ENCODE data around the gene CTNNBIP1. TPM values are rescaled to one million over a fixed set of nuclear protein-coding genes. Genes with fewer than 3 reads are reported as not detected.

The CTNNBIP1 gene
- polyA plus RNA-seq, 1 donor (not counting 4 experiments of a cell fraction or from before 2014, with no cell fraction given): 92.3 TPM

DNA sequence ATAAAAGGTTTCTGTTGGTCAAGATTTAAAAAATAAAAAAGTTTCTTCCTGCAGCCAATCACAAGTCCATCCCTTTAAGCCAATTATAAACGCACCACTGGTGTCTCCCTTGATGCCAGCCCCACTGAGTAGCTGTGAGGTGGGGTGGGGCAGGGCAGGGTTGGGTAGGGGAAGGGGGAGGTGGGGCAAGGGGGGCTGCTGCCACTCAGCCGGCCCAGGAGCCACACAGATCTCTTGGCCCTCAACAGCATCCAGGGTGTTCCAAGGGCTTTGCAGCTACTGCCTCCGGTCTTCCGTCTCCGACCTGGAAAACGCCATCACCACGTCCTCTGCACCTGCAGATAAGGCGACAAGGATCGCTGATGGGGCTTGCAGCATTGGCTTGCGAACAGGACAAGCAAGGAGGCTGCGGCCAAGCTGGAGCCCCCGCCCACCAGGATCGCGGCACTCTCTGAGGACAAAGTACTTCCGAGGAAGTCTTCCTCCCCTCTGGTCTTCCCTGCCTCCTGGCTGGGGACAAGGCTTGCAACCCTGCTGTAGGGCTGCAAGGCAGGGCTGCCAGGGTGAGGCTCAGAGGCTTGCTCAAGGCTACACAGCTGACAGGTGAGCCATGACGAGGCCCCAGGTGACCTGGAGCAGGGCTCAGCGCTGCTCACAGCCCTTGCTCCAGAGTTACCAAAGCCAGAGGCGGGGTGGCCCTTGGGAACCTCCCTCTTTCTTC, 59.5 kb downstream of the CTNNBIP1 start:
- Histone ChIP-seq H3K27me3 (ENCODE audit: control insufficient read depth, extremely low read depth, insufficient read depth, low read length) (no peaks in the 10 kb centered on the region), H3K36me3 (ENCODE audit: control insufficient read depth in 2 of 2, extremely low read depth in 1 of 2, insufficient read depth in 2 of 2, low read length in 2 of 2) (peaks cover 16 to 19% of the 10 kb centered on the region in 2 experiments), H3K79me2 (ENCODE audit: control insufficient read depth, insufficient read depth, low read length) (no peaks in the 10 kb centered on the region), H3K9me1 (ENCODE audit: control insufficient read depth, extremely low read depth, insufficient read depth, low read length) (no peaks in the 10 kb centered on the region), H3K27ac (ENCODE audit: control insufficient read depth, insufficient read depth, low read length) (no peak overlapping the region), H4K20me1 (ENCODE audit: control insufficient read depth, extremely low read depth, insufficient read depth, low read length) (no peaks in the 10 kb centered on the region), H3K4me1 (ENCODE audit: control insufficient read depth, extremely low read depth, insufficient read depth, low read length) (peaks cover 16% of the 10 kb centered on the region), H3K9ac (ENCODE audit: control insufficient read depth, extremely low read depth, insufficient read depth, low read length) (no peak overlapping the region), H3K9me3 (ENCODE audit: control insufficient read depth, low read depth, low read length) (no peaks in the 10 kb centered on the region), H3K4me2 (ENCODE audit: control insufficient read depth, extremely low read depth, insufficient read depth, low read depth, low read length) (no peak overlapping the region), H2AFZ (ENCODE audit: control insufficient read depth, low read length) (no peak overlapping the region), H3K4me3 (ENCODE audit: control insufficient read depth in 2 of 3, extremely low read depth in 1 of 3, insufficient read depth in 2 of 3, low read depth in 1 of 3, low read length in 3 of 3) (no peak overlapping the region)
- DNase-seq (ENCODE audit: low read depth, low spot score) (no peak), FAIRE-seq (no peak)
- dilution Hi-C loops (cut with MboI; ENCODE audit: extremely low pct_ligation_motif_present, low sequenced_read_pairs): no loop called here
- TF ChIP-seq, protein P1, sequence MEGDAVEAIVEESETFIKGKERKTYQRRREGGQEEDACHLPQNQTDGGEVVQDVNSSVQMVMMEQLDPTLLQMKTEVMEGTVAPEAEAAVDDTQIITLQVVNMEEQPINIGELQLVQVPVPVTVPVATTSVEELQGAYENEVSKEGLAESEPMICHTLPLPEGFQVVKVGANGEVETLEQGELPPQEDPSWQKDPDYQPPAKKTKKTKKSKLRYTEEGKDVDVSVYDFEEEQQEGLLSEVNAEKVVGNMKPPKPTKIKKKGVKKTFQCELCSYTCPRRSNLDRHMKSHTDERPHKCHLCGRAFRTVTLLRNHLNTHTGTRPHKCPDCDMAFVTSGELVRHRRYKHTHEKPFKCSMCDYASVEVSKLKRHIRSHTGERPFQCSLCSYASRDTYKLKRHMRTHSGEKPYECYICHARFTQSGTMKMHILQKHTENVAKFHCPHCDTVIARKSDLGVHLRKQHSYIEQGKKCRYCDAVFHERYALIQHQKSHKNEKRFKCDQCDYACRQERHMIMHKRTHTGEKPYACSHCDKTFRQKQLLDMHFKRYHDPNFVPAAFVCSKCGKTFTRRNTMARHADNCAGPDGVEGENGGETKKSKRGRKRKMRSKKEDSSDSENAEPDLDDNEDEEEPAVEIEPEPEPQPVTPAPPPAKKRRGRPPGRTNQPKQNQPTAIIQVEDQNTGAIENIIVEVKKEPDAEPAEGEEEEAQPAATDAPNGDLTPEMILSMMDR (optimal IDR thresholded peaks at IDR 0.05 in 1 of 3, IDR thresholded peaks at IDR 0.05 in 1 of 3, conservative IDR thresholded peaks at IDR 0.05 in 1 of 3; ENCODE audit: extremely low read depth in 1 of 3, insufficient read depth in 2 of 3, low read length in 3 of 3): no peak
- TF ChIP-seq EZH2 (IDR thresholded peaks at IDR 0.05; ENCODE audit: low read length): no peak

DNA sequence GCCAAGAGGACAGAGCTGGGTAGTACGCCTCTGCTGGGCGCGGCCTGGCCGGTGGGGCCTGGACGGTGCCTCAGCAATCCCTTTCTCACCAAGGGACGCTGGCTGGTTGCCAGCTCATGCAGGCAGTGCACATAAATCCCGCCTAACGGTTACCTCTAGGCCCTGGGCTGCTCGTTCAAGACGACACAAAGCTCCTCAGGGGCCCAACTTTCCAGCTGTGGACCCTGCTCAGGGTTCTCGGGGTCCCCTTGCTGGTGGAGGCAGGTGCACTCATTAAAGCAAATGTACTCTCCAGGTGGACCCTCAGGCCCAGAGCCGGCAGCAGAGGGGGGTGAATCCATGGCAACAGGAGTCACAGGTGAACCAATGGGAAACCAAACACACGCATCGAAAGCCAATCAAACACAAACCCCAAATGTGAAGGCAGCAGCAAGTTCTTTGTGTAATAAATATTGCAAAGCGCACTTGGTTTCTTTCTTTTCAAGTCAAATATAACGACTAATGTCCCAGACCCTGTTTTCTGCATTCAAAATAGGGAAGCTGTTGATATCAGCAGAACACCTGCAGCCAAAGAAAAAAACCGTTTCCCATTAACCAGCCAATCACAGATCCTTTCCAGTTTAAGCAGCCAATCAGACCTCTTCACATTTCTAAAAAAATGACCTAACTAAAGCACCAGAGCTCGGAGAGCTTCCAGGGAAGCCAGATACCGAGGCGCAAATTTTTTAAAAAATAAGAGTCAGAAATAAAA, 60.2 kb downstream of the CTNNBIP1 start:
- H3K36me3 ChIP-seq (ENCODE audit: control insufficient read depth in 2 of 2, extremely low read depth in 1 of 2, insufficient read depth in 2 of 2, low read length in 2 of 2): peaks cover 13 to 17% of the 10 kb centered on the region in 2 experiments

More for the DNA sequence above, 60.2 kb downstream of the CTNNBIP1 start:
- no peak overlapping the region for H3K4me3 ChIP-seq (ENCODE audit: control insufficient read depth in 2 of 3, extremely low read depth in 1 of 3, insufficient read depth in 2 of 3, low read depth in 1 of 3, low read length in 3 of 3)
- dilution Hi-C loops (cut with MboI; ENCODE audit: extremely low pct_ligation_motif_present, low sequenced_read_pairs): no loop called here
- H2AFZ ChIP-seq (ENCODE audit: control insufficient read depth, low read length): no peak overlapping the region
- no peaks in the 10 kb centered on the region for H3K9me3 ChIP-seq (ENCODE audit: control insufficient read depth, low read depth, low read length)
- no peaks in the 10 kb centered on the region for H3K79me2 ChIP-seq (ENCODE audit: control insufficient read depth, insufficient read depth, low read length)
- H4K20me1 ChIP-seq (ENCODE audit: control insufficient read depth, extremely low read depth, insufficient read depth, low read length): no peaks in the 10 kb centered on the region
- DNase-seq (ENCODE audit: low read depth, low spot score) (no peak), FAIRE-seq (no peak)
- no peaks in the 10 kb centered on the region for H3K9me1 ChIP-seq (ENCODE audit: control insufficient read depth, extremely low read depth, insufficient read depth, low read length)
- no peak overlapping the region for H3K27ac ChIP-seq (ENCODE audit: control insufficient read depth, insufficient read depth, low read length)
- no peaks in the 10 kb centered on the region for H3K27me3 ChIP-seq (ENCODE audit: control insufficient read depth, extremely low read depth, insufficient read depth, low read length)
- peaks cover 18% of the 10 kb centered on the region for H3K4me1 ChIP-seq (ENCODE audit: control insufficient read depth, extremely low read depth, insufficient read depth, low read length)
- TF ChIP-seq EZH2 (IDR thresholded peaks at IDR 0.05; ENCODE audit: low read length): no peak
- TF ChIP-seq, protein P1 (optimal IDR thresholded peaks at IDR 0.05 in 1 of 3, IDR thresholded peaks at IDR 0.05 in 1 of 3, conservative IDR thresholded peaks at IDR 0.05 in 1 of 3; ENCODE audit: extremely low read depth in 1 of 3, insufficient read depth in 2 of 3, low read length in 3 of 3): no peak
- no peak overlapping the region for H3K4me2 ChIP-seq (ENCODE audit: control insufficient read depth, extremely low read depth, insufficient read depth, low read depth, low read length)
- no peak overlapping the region for H3K9ac ChIP-seq (ENCODE audit: control insufficient read depth, extremely low read depth, insufficient read depth, low read length)

Data from keratinocyte (primary cell).